HK-2 (cell line): ENCODE measurements around the gene PITPNC1.
"Not testable (repeated sequence)": the region's sequence is repeated elsewhere in the genome, so short reads cannot be mapped to it uniquely, and the experiment has no call there.

ENCODE experiments used
- DNase-seq: peaks from one replicate; pipeline ENCODE4 v3.0.0-alpha.2; 2018; ENCODE audit not compliant: unreplicated experiment

PITPNC1 gene

DNA sequence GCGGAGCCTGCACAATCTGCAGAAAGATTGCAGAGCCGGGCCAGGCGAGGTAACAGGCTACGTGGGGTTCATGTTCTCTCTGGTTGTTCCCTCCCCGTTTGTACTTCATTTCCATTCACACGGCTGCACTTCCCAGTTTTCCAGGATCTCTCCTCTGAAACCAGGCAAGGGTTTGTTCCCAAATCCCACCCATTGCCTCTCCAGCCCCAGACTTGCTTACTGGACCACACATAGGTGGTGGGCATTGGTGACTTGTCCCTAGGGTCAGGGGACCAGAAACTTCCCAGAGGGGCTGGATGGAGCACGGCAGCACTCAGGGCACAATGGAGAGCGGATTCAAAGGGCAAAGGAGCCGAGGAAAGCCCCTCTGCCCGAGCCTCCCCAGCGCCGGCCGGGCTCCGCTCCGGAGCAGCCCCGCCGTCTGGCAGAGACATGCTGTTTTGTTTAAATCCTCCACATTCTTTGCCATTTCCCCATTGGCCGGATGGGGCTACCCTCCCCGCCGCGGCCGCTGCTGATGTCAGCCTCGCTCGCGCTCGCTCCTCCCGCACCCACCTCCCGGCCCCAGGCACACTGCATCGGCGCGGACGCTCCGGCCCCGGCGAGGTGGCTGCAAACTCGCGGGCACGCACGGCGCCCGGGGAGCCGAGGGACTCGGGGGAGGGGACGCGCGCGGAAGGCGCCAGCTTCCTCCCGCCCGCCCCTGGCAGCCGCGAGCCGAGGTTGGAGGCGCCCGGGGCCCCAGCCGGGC lies at the start of gene PITPNC1:
PITPNC1 (plus strand) TSS at position 545 of the 751 bp plus-strand sequence.
- DNase-seq, result peak; percentile 91

DNA sequence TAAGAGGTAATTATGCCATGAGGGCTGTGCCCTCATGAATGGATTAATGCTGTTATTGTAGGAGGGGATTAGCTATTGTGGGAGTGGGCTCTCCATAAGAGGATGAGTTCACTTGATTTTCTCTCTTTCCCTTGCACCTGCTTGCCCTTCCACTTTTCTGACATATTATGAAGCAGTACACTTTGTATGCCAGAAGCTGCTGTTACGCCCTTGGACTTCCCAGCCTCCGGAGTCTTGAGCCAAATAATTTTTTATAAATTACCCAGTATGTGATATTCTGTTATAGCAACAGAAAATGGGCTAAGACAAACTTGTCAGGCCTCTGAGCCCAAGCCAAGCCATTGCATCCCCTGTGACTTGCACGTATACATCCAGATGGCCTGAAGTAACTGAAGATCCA lies 49.1 kb upstream of the PITPNC1 start:
- no peak for DNase-seq

DNA sequence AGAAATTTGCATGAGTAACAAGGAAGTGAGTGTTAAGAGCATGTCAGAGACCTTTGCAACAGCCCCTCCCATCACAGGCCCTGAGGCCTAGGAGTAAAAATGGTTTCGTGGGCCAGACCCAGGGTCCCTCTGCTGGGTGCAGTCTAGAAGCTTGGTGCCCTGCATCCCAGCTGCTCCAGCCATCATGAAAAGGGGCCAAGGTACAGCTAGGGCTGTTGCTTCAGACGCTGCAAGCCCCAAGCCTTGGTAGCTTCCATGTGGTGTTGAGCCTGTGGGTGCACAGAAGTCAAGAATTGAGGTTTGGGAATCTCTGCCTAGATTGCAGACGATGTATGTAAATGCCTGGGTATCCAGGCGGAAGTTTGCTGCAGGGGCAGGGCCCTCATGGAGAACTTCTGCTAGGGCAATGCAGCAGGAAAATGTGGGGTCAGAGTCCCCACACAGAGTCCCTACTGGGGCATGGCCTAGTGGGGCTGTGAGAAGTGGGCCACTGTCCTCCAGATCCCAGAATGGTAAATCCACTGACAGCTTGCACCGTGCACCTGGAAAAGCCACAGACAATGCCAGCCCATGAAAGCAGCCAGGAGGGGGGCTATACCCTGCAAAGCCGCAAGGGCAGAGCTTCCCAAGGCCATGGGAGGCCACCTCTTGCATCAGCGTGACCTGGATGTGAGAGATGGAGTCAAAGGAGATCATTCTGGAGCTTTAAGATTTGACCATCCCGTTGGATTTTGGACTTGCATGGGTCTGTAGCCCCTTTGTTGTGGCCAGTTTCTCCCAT lies 45.5 kb upstream of the PITPNC1 start:
- not testable (repeated sequence) for DNase-seq

DNA sequence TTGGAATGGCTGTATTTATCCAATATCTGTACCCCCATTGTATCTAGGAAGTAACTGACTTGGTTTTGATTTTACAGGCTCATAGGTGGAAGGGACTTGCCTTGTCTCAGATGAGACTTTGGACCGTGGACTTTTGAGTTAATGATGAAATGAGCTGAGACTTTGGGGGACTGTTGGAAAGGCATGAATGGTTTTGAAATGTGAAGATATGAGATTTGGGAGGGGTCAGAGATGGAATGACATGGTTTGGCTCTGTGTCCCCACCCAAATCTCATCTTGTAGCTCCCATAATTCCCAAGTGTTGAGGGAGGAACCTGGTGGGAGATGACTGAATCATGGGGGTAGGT lies 44.9 kb upstream of the PITPNC1 start:
- DNase-seq, result not testable (repeated sequence)

DNA sequence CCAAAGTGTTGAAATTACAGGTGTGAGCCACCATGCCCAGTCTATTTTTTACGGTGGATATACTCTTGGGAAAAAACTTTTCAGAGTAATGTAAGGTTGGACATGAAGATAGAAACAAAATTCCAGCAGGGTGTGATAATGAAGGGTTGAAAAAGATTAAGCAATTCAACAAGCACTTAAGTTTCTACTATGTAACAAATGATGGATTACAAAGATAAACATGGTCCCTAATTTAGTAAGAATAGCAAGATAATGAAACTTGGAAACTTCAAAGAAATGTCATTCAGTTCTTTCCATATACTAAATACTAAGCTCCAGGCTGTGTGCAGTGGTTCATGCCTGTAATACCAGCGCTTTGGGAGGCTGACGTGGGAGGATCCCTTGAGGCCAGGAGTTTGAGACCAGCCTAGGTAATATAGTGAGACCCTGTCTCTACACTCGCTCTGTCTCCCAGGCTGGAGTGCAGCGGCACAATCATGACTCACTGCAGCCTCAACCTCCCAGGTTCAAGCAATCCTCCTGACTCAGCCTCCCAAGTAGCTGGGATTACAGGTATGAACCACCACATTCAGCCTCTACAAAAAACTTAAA lies 41.7 kb upstream of the PITPNC1 start:
- no peak for DNase-seq

DNA sequence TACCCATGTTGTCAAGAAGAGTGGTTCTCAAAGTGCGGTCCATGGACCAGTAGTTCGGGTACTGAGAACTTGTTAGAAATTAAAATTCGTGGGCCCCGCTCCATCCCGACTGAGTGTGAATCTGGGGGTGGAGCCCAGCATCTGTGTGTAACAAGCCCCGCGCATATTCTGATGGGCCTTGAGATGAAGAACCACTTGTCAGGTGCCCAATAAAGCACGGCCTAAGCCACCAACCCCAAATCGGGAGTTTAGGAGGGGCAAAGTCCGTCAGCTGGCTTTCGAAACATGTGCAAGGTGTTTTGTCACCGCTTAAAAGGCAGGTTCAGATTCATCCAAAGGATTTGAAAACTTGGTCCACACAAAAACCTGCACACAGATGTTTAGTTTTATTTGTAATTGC lies 40.2 kb upstream of the PITPNC1 start:
- no peak for DNase-seq

DNA sequence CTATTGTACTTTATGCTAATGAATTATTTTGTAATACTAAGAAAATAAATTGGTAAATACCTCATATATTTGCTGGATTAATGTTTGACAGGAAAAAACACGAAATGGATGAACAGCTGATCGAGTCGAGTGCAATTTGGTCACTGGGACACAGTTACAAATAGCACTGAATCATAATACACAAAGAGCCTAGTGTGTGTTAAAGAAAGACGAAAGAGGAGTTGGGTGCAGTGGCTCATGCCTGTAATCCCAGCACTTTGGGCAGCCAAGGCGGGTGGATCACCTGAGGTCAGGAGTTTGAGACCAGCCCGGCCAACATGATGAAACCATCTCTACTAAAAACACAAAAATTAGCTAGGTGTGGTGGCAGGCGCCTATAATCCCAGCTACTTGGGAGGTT lies 38.7 kb upstream of the PITPNC1 start:
- DNase-seq, result not testable (repeated sequence)

DNA sequence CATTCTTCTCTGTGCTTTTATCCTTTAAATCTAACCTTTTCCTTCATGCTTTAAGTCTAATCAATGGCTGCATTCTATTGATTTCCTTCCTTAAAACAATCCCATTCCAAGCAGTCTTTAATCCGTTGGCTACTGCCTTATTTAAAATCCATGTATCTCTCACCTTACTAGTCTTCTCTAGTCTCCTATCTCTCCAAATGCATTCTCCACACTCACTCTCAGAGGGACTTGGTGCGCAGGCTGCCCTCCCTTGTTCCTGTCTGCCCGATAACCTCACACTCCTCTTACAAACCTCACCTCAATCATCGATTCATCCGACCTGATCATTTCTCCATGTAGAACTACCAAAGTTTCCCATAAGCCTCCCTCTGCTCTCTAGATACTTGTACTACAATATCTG lies 33.8 kb upstream of the PITPNC1 start:
- no peak for DNase-seq

DNA sequence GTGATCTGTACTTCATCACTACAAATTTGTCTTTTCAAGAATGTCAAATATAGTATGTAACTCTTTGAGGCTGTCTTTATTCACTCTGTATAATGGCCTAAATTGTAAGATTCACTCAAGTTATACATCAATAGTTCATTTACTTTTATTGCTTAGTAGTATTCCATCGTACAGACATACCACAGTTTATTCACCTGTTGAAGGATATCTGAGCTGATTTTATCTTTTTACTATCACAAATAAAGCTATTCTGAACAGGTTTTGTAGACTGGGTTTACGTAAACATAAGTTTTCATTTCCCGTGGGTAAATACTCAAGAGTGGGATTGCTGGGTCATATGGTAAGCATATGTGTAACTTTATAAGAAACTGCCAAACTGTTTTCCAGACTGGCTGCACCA lies 29.3 kb upstream of the PITPNC1 start:
- DNase-seq, result no peak

DNA sequence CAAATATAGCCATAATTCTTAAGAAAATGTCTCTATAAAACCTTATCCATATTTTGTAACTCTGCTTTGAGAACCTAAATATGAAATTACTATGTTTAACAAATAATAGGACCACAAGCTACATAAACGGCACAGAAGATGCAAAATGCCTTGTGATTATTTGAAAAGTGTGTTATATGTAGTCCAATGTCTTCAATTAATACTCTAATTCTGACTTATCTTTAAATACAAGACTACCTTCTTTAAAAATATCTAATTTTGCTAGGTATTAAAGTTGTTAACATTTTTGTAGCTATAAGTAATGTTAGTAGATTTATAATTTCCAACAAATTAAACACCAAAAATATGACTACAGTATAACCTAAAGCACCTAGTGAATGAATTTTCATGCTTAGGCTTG lies 27.7 kb upstream of the PITPNC1 start:
- DNase-seq, result no peak

DNA sequence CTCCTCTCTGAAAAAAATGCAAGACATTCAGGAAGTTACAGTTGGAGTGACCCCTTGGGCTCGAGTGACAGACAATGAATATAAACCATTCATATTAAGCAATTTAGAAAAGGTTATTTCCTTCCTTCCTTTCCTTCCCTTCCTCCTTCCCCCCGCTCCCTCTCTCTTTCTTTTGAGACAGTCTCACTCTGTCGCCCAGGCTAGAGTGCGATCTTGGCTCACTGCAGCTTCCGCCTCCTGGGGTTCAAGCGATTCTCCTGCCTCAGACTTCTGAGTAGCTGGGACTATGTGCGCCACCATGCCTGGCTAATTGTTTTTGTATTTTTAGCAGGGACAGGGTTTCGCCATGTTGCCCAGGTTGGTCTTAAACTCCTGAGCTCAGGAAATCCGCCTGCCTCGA lies 23.9 kb upstream of the PITPNC1 start:
- DNase-seq, result no peak

DNA sequence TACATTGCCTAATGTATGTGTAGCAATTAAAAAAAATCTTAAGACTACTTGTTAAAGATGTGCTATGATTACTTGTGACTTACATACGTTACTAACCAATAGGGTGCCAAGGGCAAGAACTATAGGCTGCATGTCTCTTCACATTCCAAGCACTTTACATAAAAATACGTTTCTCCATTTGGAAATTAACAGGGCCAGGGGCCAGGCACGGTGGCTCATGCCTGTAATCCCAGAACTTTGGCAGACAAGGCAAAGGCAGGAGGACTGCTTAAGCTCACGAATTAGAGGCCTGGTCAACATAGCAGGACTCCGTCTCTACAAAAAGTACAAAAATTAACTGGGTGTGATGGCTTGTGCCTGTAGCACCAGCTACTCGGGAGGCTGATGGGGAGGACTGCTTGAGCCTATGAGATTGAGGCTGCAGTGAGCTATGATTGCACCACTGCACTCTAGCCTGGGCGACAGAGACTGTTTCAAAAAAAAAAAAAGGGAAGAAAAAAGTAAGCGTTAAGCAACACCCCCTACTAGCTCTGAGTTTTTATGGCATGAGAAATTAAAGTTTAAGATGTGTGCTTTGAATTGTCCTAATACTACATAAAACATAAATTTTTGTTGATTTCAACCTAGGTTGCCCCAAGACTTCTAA lies 23.0 kb upstream of the PITPNC1 start:
- DNase-seq, result no peak

DNA sequence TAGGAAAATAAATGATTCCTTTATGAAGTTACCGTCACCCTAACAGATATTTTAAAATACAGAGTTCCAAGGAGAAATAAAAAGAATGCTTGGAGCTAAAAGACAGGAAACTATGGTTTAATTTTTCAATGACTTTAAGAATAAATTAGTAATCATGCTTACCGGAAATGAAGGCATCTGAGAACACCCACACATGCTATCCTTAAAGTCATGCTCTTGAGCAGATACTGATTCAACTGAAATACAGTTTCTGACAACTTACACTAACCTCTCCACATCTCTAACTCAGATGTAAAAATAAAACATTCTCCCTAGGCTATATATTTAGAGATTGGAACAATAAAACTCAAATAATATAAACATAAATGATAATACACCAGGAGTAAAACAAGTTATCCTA lies 18.5 kb upstream of the PITPNC1 start:
- no peak for DNase-seq

DNA sequence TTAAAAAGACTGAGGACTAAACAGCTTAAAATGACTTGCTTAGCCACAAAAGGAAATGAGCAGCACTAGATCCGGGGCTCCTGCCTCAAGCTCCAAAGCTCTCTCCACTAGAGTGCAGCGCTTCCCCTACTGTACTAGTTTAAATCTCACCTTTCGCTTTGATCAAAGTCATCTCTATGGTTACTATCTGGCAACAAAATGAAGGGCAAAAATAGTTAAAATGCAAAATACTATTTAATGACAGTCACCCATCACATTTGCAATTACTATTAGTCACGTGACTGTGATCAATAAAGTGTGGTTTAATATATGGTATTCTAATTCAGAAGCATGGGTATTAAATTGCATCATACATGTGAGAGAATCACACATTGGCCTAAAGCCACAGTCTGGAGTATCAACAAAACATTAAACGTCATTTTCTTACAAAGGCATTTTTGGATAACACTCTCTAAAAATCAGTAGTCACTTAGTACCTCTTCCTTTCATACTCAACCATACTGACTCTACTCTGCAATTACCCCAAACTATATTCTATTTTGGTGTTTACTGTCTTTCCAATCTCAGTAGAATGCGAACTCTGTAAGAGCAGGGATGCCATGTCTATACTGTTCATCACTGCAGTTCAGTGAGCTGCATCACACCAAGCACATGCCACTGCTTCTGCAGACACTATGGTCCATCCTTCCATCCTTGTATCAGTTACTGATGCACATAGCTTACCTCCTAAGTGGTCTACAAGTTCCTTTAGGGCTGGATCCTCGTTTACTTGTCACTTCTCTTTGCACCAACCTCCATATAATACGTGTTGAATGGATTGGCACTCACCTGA lies 16.9 kb upstream of the PITPNC1 start:
- no peak for DNase-seq

DNA sequence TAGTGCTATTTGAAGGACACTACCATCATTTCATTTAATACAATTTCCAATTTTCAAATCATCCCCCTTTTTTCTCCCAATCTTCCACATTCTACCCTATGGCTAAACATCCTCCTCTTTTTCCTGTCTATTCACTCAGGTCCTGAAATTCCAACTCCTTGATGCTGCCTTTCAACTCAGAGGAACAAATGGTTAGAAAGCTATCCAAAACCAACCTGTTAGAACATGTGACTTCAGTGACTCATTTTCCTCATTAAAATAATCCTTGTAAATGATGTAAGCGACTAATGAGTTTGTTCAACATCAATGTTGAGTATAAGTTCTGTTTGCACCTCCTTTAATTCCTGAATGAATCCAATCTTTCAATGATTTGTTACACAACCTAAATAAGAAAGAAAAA lies 16.2 kb upstream of the PITPNC1 start:
- DNase-seq, result no peak

DNA sequence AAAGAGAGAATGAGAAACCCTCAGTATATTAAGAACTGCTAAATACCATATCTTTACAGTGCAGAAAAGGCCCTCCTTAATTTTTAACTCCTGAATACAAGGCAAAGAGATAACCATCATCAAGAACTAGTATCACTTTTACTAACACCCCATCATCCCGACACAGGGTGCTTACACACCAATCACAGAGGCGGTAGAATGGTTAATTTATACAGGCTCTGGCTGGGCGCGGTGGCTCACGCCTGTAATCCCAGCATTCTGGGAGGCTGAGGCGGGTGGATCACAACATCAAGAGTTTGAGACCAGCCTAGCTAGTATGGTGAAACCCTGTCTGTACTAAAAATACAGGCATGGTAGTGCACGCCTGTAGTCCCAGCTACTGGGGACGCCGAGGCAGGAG lies 14.9 kb upstream of the PITPNC1 start:
- DNase-seq, result no peak

DNA sequence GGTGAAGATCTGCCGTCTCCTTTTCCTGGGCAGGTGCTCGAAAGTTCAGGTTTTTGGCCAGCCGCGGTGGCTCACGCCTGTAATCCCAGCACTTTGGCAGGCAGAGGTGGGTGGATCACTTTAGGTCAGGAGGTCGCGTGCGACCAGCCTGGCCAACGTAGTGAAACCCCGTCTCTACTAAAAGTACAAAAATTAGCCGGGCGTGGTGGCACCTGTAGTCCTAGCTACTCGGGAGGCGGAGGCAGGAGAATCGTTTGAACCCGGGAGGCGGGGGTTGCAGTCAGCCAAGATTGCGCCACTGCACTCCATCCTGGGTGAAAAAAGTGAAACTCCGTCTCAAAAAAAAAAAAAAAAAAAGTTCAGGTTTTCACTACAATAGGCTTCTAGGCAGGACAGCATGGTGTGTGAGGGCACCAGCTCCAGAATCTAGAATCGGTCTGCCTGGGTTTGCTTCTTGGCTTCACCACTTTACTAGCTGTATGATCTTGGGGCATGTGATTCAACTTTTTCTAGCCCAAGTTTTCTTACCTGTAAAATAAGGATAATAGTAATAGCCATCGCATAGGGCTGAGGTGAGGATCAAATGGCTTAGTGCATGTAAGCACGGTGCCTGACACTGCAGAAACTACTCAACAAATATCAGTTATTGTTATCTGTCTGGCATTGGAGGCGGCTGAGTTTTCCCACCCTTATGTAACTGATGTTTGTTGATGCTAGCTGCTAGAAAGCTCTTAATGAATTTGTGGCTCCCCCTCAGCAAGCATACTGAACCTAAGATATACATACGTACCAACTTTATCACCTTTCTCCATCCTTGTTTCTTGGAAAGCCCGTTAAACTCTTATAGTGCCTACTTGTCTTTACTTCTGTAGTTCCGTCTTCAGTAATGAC lies 12.0 kb upstream of the PITPNC1 start:
- no peak for DNase-seq

DNA sequence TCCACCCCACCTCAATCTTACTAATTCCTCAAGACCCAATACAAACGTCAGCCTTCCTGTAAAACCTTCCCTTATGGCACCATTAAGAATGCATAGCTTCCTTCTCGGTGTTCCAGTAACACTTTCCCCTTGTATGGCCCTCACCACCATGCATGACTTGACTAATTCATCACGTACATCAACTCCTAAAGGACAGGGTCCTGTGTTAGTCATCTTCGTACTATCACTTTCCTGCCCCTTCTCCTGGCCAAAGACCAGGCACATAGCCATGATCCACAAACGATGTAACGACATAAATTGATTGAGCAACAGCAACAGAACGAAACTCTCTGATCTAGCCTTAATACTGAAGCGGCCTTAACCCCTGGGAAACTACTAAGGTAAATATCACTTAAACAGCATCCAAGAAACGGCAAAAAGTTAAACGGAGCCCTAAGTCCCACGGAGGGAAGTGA lies 11.3 kb upstream of the PITPNC1 start:
- DNase-seq, result peak; percentile 27

DNA sequence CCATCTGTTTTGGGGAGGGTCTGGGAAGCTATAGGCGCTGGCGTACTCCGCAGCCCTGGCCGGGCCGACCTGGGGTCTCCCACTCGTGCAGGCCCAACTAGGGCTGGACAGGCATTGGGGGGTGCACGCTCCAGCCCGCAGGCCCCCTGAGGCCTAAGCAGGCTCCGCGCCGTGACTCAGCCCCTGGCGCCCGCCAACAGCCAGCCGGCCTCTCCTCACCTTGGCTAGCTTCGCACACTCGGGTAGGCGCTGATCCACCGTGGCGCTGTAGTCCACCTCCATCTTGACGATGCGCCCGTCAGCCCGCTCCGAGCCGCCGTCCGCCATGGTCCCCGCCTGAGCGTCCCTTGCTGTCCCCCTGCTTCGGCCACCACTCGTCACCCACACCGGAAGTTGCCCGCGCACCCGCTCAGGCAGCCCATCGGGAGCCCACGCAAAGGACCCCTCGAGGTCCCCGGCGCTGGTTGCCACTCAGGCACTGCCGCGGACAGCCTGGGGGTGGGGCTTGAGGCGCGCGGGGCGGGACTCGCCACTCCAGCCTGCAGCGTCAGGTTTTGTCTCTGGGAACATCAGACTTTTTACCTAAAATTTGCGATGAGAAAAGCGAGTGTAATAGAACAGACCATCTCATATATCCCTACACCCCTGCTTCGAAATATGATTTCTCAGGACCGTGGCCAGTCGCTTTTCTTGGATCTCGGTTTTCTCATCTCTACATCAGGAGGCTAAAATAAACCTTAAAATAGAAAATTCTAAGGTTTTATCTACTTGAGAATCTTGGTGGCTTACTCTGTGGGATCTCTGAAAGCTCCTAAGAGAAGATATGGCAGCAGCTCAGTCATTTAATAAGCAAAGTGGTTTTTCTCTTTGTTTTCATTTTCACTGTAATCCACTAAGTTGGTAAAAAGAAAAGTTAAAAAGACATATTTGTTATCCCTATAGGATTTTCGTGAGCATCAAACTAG lies 10.6 kb upstream of the PITPNC1 start, which contains the start of gene PSMD12:
PSMD12 (minus strand) TSS at position 385 of the 965 bp plus-strand sequence; CDS start at position 327, 58 bp downstream.
- peak; percentile 93 for DNase-seq
